AG09309 (cell line): ENCODE results near the gene RNF220.

Experiments
- DNase-seq: peaks from one replicate; pipeline ENCODE4 v3.0.0-alpha.2; 2010; ENCODE audit warnings: low read depth
- H3K4me3 ChIP-seq: 2 replicates; pipeline ENCODE4 v1.5.1; 2011; ENCODE audit warnings: mild to moderate bottlenecking, low read depth, low read length, moderate library complexity; ENCODE audit not compliant: control insufficient read depth
- TF ChIP-seq, protein P1 (sequence below): IDR thresholded peaks from 2 replicates; pipeline ENCODE4 v1.5.1; 2011; ENCODE audit warnings: mild to moderate bottlenecking, low read depth, low read length, inconsistent platforms; ENCODE audit not compliant: insufficient read depth, control insufficient read depth; ENCODE audit errors: missing control alignments

RNF220 gene

GRCh38 chr1:44367944-44368343 lies 37.1 kb upstream of the RNF220 start:
- TF ChIP-seq, protein P1, sequence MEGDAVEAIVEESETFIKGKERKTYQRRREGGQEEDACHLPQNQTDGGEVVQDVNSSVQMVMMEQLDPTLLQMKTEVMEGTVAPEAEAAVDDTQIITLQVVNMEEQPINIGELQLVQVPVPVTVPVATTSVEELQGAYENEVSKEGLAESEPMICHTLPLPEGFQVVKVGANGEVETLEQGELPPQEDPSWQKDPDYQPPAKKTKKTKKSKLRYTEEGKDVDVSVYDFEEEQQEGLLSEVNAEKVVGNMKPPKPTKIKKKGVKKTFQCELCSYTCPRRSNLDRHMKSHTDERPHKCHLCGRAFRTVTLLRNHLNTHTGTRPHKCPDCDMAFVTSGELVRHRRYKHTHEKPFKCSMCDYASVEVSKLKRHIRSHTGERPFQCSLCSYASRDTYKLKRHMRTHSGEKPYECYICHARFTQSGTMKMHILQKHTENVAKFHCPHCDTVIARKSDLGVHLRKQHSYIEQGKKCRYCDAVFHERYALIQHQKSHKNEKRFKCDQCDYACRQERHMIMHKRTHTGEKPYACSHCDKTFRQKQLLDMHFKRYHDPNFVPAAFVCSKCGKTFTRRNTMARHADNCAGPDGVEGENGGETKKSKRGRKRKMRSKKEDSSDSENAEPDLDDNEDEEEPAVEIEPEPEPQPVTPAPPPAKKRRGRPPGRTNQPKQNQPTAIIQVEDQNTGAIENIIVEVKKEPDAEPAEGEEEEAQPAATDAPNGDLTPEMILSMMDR, result no peak
- no peak overlapping the region for H3K4me3 ChIP-seq
- DNase-seq, result no peak

GRCh38 chr1:44368471-44369151 lies 36.4 kb upstream of the RNF220 start:
- TF ChIP-seq, protein P1, result no peak
- DNase-seq, result no peak

GRCh38 chr1:44371206-44371605 lies 33.8 kb upstream of the RNF220 start:
- TF ChIP-seq, protein P1, result no peak
- H3K4me3 ChIP-seq, result no peak overlapping the region
- no peak for DNase-seq

More at GRCh38 chr1:44368471-44369151, 36.4 kb upstream of the RNF220 start:
- H3K4me3 ChIP-seq, result no peak overlapping the region

- H3K4me3 ChIP-seq, result no peak overlapping the region
- TF ChIP-seq, protein P1, result no peak
- no peak for DNase-seq
Measured at GRCh38 chr1:44375547-44375946, 29.5 kb upstream of the RNF220 start.

DNA sequence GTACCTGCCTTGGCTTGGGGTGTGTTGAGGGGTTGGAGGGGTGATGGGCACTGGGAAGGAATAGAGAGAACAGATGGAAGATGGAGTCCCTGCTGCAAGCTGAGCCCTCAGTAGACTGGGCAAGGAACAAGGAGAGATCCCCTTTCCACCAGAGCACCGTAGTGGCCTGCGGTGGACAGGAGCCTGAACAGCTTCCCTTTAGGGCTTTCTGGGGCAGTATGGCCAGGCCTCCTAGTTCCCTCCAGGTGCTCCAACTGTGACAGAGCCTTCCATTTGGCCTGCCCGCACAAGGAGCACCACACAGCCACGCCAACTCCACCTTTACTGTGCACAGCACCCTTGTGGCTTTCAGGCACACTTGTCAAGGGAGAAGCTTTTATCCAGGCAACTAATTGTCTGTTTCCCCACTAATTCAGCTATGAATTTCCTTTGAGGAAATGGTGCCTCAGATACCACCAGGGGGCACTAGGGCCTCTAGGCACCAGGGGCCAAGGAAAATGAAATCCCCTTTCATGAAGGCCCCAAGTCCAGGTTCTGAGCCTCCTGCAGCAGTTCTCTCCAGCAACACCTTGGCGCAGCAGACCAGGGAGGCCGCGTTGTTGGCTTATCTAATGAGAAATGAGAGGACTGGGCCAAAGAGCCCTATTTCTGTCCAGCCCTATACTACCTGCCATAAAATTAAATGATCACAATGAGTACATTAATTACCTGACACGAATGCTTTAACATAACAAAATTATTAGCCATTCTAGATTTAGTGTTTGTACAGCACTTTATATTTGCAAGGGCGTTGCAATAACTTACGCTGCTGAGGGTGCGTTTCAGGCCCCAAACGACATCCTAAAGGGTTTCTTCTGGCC lies 26.9 kb upstream of the RNF220 start:
- DNase-seq, result peak; percentile 14
- no peak overlapping the region for H3K4me3 ChIP-seq
- TF ChIP-seq, protein P1, result peak; percentile 84

DNA sequence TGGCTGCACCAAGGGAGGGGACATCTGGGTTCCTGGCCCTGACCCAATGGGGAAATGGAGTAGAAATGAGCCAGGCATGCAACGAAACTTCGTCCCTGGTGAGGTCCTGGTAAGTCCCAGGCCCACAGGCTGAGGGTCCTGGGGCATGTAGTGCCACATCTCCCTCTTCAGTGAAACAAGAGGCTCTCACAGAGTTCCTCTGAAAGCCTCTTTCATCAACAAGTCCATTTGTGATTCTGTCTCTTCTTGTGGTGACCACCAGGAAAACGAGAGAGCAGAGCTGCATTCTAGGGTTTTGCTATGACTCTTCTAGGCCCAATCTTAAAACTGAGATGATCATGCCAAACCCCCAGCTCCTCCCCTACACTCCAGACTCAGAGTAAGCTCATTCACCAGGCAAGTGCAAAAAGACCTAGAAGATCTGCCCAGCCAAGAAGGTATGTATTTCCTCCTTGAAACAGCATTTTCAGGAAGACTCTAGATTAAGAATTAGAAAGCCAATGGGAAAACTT lies 24.3 kb upstream of the RNF220 start:
- H3K4me3 ChIP-seq, result no peak overlapping the region
- no peak for DNase-seq
- TF ChIP-seq, protein P1, result no peak
